GM20000 (cell line): Measurements from ENCODE around the gene MRPL17.

Experiments used
- DNase-seq: peaks from one replicate; pipeline ENCODE4 v3.0.0; 2012; ENCODE audit warnings: low spot score
- TF ChIP-seq, protein P1 (sequence below): IDR thresholded peaks from 2 replicates; pipeline ENCODE4 v1.5.1; 2012; ENCODE audit warnings: mild to moderate bottlenecking, control low read depth; ENCODE audit errors: extremely low read depth, missing control alignments

MRPL17 gene

DNA sequence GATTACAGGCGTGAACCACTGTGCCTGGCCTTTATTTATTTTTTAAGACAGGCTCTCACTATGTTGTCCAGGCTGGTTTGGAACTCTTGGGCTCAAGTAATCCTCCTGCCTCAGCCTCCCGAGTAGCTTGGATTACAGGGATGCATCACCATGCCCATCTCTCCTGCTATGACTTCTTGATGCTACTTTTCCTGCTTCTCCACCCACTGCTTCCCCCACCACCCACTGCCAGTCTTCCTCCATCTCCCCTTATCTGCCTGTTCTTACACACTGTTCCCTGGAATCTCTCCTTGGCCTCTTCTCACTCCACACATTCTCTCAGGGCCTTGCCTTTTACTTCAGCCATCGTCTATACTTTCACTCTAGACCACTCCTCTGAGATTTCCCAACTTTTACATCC, 46.7 kb downstream of the MRPL17 start:
- no peak for DNase-seq
- TF ChIP-seq, protein P1, sequence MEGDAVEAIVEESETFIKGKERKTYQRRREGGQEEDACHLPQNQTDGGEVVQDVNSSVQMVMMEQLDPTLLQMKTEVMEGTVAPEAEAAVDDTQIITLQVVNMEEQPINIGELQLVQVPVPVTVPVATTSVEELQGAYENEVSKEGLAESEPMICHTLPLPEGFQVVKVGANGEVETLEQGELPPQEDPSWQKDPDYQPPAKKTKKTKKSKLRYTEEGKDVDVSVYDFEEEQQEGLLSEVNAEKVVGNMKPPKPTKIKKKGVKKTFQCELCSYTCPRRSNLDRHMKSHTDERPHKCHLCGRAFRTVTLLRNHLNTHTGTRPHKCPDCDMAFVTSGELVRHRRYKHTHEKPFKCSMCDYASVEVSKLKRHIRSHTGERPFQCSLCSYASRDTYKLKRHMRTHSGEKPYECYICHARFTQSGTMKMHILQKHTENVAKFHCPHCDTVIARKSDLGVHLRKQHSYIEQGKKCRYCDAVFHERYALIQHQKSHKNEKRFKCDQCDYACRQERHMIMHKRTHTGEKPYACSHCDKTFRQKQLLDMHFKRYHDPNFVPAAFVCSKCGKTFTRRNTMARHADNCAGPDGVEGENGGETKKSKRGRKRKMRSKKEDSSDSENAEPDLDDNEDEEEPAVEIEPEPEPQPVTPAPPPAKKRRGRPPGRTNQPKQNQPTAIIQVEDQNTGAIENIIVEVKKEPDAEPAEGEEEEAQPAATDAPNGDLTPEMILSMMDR, result no peak

GRCh38 chr11:6635082-6635932, 47.8 kb downstream of the MRPL17 start:
- DNase-seq, result no peak
- TF ChIP-seq, protein P1, result no peak

GRCh38 chr11:6634534-6634933, 48.6 kb downstream of the MRPL17 start:
- TF ChIP-seq, protein P1, result no peak
- no peak for DNase-seq

GRCh38 chr11:6633422-6634408, 49.4 kb downstream of the MRPL17 start:
- no peak for DNase-seq
- TF ChIP-seq, protein P1, result no peak

- TF ChIP-seq, protein P1, result no peak
These were observed 50.7 kb downstream of the MRPL17 start for GRCh38 chr11:6632116-6633073.

DNA sequence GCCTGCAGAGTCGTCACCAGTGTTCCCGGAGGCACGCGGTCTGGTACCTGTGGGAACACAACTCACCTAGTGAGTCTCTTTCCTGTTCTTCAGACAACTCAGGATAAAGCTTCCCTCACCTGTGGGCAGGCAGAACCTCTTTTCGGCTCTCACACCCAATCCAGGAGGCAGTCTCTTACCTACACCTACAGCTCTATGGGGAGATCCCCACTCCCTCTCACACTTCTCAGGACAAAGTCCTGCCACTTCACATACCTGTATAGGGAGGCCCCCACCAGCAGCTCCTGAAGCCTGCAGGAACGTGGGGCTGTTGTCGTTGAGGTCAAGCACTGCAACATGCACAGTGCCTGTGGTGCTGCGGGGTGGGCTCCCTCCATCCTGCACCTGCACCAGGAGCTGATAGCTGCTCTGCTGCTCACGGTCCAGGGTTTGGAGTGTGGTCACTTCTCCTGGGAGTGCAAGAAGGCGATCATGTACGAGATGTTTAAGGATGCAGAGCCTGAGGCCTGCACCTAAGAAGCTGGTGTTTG, 51.7 kb downstream of the MRPL17 start:
- no peak for DNase-seq
- TF ChIP-seq, protein P1, result no peak

More at GRCh38 chr11:6632116-6633073, 50.7 kb downstream of the MRPL17 start:
- no peak for DNase-seq
